HepG2 (cell line): ENCODE measurements around the gene MFRP. TPM values are rescaled to one million over a fixed set of nuclear protein-coding genes. Genes with fewer than 3 reads are reported as not detected.

Experiments
- ATAC-seq: fragments of 200-7000 bp; cut with Tn5 transposase; 3 replicates; pipeline ENCODE4 v1.9.1; 2020; ENCODE audit warnings: mild to moderate bottlenecking, moderate library complexity
- BruUV-seq: library from RNA; stranded (reverse); fragments of 400-500 nt; replicated peaks from 2 replicates; lab custom pipeline; 2021; lab: Mats Ljungman, UMichigan
- CTCF ChIA-PET: fragments of 300-600 bp; formaldehyde crosslinking; extraction: SDS; loops from one replicate; lab custom pipeline; 2021; ENCODE audit warnings: low total read pairs, inconsistent platforms, low intra/inter-chr PET ratio; lab: Yijun Ruan, JAX
- POLR2A ChIA-PET: fragments of 350-600 bp; sonication (Branson Sonifier 250); formaldehyde crosslinking; loops from one replicate; lab custom pipeline; 2020; ENCODE audit warnings: antibody characterized with exemption, inconsistent platforms; lab: Yijun Ruan, JAX
- DNase-seq: peaks from one replicate; pipeline ENCODE4 v3.0.0-alpha.2; 2015; ENCODE audit warnings: low spot score
- FAIRE-seq: peaks from 3 replicates; lab custom pipeline; 2011; peaks lifted over from hg19 to GRCh38; lab: Jason Lieb, UNC
- H2AFZ ChIP-seq: one replicate; pipeline ENCODE4 v1.6.1; 2011; ENCODE audit warnings: low read length, inconsistent platforms
- H3K27ac ChIP-seq: fragments of 300-600 bp; 3 replicates; pipeline ENCODE4 v1.8.0; 2011; ENCODE audit warnings: mixed run types, mild to moderate bottlenecking, mixed read lengths, low read length, inconsistent platforms; ENCODE audit not compliant: insufficient read depth; ENCODE audit errors: extremely low read length
- H3K27me3 ChIP-seq, 2 experiments: fragments of 200-600 bp in 1 of 2; 2 replicates in 1 of 2; 3 replicates in 1 of 2; pipeline versions ENCODE4 v1.6.0 to v1.8.0; 2011; ENCODE audit warnings: low read length in 2 of 2, mild to moderate bottlenecking in 2 of 2, moderate library complexity in 2 of 2, inconsistent platforms in 1 of 2; ENCODE audit not compliant: insufficient read depth in 2 of 2, control insufficient read depth in 1 of 2
- H3K36me3 ChIP-seq, 2 experiments: fragments of 200-600 bp in 1 of 2; replicated peaks in 1 of 2; 2 replicates in 1 of 2; 3 replicates in 1 of 2; pipeline versions ENCODE4 v1.5.1 to v1.8.0; 2011; ENCODE audit warnings: low read length in 2 of 2, inconsistent platforms in 1 of 2; ENCODE audit not compliant: insufficient read depth in 2 of 2, control insufficient read depth in 1 of 2
- H3K4me1 ChIP-seq: 2 replicates; pipeline ENCODE4 v1.5.1; 2012; ENCODE audit warnings: low read length, inconsistent platforms; ENCODE audit not compliant: insufficient read depth
- H3K4me2 ChIP-seq: 2 replicates; pipeline ENCODE4 v1.6.0; 2011; ENCODE audit warnings: low read depth, low read length, inconsistent platforms
- H3K4me3 ChIP-seq, 3 experiments: fragments of 200-600 bp in 1 of 3; sonication (generic), shearing (Covaris generic) in 1 of 3; replicated peaks in 1 of 3; 2 replicates each; pipeline ENCODE4 v1.5.1; 2011 to 2016; ENCODE audit warnings: low read length in 3 of 3, inconsistent platforms in 2 of 3, low read depth in 2 of 3, mild to moderate bottlenecking in 2 of 3, control low read depth in 1 of 3, mixed read lengths in 1 of 3; ENCODE audit not compliant: insufficient read depth in 1 of 3
- H3K79me2 ChIP-seq: one replicate; pipeline ENCODE4 v1.6.1; 2011; ENCODE audit warnings: low read length, inconsistent platforms; ENCODE audit not compliant: insufficient read depth
- H3K9ac ChIP-seq: 2 replicates; pipeline ENCODE4 v1.6.0; 2011; ENCODE audit warnings: mild to moderate bottlenecking, low read depth, low read length, inconsistent platforms; ENCODE audit not compliant: insufficient read depth
- H3K9me3 ChIP-seq: 2 replicates; pipeline ENCODE4 v1.5.1; 2012; ENCODE audit warnings: mild to moderate bottlenecking, low read length
- H4K20me1 ChIP-seq: 2 replicates; pipeline ENCODE4 v1.6.0; 2011; ENCODE audit warnings: inconsistent platforms, mild to moderate bottlenecking, low read length, moderate library complexity; ENCODE audit not compliant: insufficient read depth
- FOXM1 ChIP-seq: sonication (generic); formaldehyde crosslinking; IDR thresholded peaks from 2 replicates; pipeline ENCODE4 v1.5.0; 2020; ENCODE audit warnings: missing genetic modification reagents
- MED8 ChIP-seq: sonication (generic); formaldehyde crosslinking; IDR thresholded peaks from 2 replicates; pipeline ENCODE4 v1.8.1; 2023; ENCODE audit warnings: mild to moderate bottlenecking, missing genetic modification reagents; ENCODE audit not compliant: insufficient replicate concordance
- MYNN ChIP-seq: sonication (generic); formaldehyde crosslinking; IDR thresholded peaks from 2 replicates; pipeline ENCODE4 v1.4.0; 2020; ENCODE audit warnings: mild to moderate bottlenecking, low read depth, missing genetic modification reagents
- SCMH1 ChIP-seq: sonication (generic); formaldehyde crosslinking; IDR thresholded peaks from 2 replicates; pipeline ENCODE4 v1.9.0; 2021; ENCODE audit warnings: missing genetic modification reagents, mild to moderate bottlenecking, borderline replicate concordance
- ZFP36L2 ChIP-seq: sonication (generic); formaldehyde crosslinking; IDR thresholded peaks from 2 replicates; pipeline ENCODE4 v1.4.0; 2020; ENCODE audit warnings: missing genetic modification reagents
- ZNF138 ChIP-seq: sonication (generic); formaldehyde crosslinking; IDR thresholded peaks from 2 replicates; pipeline ENCODE4 v1.5.0; 2020; ENCODE audit warnings: mild to moderate bottlenecking, low read depth, missing genetic modification reagents
- ZNF256 ChIP-seq: sonication (generic); formaldehyde crosslinking; conservative IDR thresholded peaks from 2 replicates; pipeline ENCODE4 v1.4.0; 2020; ENCODE audit warnings: missing genetic modification reagents
- ZNF333 ChIP-seq: sonication (generic); formaldehyde crosslinking; IDR thresholded peaks from 2 replicates; pipeline ENCODE4 v1.4.0; 2020; ENCODE audit warnings: mild to moderate bottlenecking, missing genetic modification reagents, borderline replicate concordance
- ZNF570 ChIP-seq: sonication (generic); formaldehyde crosslinking; IDR thresholded peaks from 2 replicates; pipeline ENCODE4 v1.4.0; 2020; ENCODE audit warnings: mild to moderate bottlenecking, missing genetic modification reagents, borderline replicate concordance
- WGBS: methylation state at CpG from one replicate; pipeline ENCODE4 v1.1.6; 2017; ENCODE audit warnings: low lambda C conversion rate; 5-methylcytosine and 5-hydroxymethylcytosine counted together
- in situ Hi-C: cut with HindIII; loops from 2 replicates; pipeline ENCODE4 v1.10.0; 2017; ENCODE audit warnings: low pct_unique_long_range_greater_than_20kb; ENCODE audit not compliant: extremely low pct_ligation_motif_present
- intact Hi-C: fragments of 100-400 bp; cut with micrococcal nuclease; formaldehyde crosslinking; loops from one replicate; pipeline ENCODE4 v1.10.0; 2022; ENCODE audit not compliant: unreplicated experiment
- polyA plus RNA-seq, 8 experiments: library from polyadenylated mRNA; depleted of rRNA in 3 of 8; stranded (reverse) in 7 of 8; unstranded in 1 of 8; fragments of >200 nt; fragmentation: Illumina TruSeq in 4 of 8; extraction: Trizol in 4 of 8; gene quantifications; 2 replicates each; pipeline versions ENCODE4 v1.2.1 to v1.2.3, GENCODE V29; 2011 to 2016; ENCODE audit warnings: low read depth in 4 of 8, missing spikeins in 1 of 8, mixed read lengths in 1 of 8; ENCODE audit not compliant: insufficient read depth in 1 of 8
- total RNA-seq, 5 experiments: library from RNA; depleted of rRNA; stranded (reverse); fragments of >200 nt; fragmentation: Illumina TruSeq; extraction: Trizol; gene quantifications; 2 replicates each; pipeline ENCODE4 v1.2.3, GENCODE V29; 2016; ENCODE audit warnings: low read depth in 1 of 5
- TF ChIP-seq, protein P1 (sequence below), 2 experiments: fragments of 450-650 bp in 1 of 2; sonication (generic) in 1 of 2; formaldehyde crosslinking; IDR thresholded peaks; 2 replicates each; pipeline versions ENCODE4 v1.5.0 to v1.8.0; 2020 to 2022; ENCODE audit warnings: mild to moderate bottlenecking in 1 of 2, missing genetic modification reagents in 1 of 2
- TF ChIP-seq, protein P2 (sequence below): fragments of 450-650 bp; IDR thresholded peaks from 2 replicates; pipeline ENCODE4 v1.6.1; 2017
- TF ChIP-seq, protein P3 (sequence below): sonication (generic); formaldehyde crosslinking; IDR thresholded peaks from 2 replicates; pipeline ENCODE4 v1.5.1; 2020; ENCODE audit warnings: mild to moderate bottlenecking, missing genetic modification reagents, moderate library complexity
- TF ChIP-seq, protein P4 (sequence below): sonication (generic); formaldehyde crosslinking; IDR thresholded peaks from 2 replicates; pipeline ENCODE4 v1.8.1; 2023; ENCODE audit warnings: mild to moderate bottlenecking, missing genetic modification reagents

MFRP gene
- total and polyA plus RNA-seq, 2 of the 13 experiments (the other 11 are each of a cell fraction or from before 2014, with no cell fraction given) = not detected

DNA sequence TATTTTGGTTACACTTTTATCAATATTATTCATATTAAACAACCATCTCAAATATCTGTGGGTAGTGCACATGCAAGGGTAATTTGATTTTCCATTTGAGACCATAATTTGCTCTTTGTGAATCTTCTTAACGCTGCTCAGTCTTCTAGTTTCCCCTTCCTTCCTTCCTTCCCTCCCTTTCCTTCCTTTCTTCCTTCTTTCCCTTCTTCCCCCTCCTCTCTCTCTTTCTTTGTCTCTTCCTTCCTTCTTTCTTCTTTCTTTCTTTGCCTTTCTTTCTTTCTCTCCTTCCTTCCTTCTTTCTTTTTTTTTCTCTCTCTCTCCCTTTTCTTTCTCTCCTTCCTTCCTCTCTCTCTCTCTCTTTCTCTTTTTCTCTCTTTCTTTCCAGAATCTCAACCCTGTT is 16.3 kb downstream of the MFRP start:
- ChIA-PET CTCF (no interaction called here), POLR2A (no interaction called here)
- no peaks in the 10 kb centered on the region for H4K20me1 ChIP-seq
- H3K4me3 ChIP-seq = no peak overlapping the region
- no peak overlapping the region for H2AFZ ChIP-seq
- intact Hi-C loops (loop anchor here (5.0 kb wide), 1 partner anchor 142 kb away; no protein-coding TSS in a partner anchor), in situ Hi-C loops (loop anchor here (10.0 kb wide), 1 partner anchor 145 kb away; no protein-coding TSS in a partner anchor)
- no peak overlapping the region for H3K9ac ChIP-seq
- no peak overlapping the region for H3K4me2 ChIP-seq
- no peak for ATAC-seq
- BruUV-seq = no TSS peak
- no peak overlapping the region for H3K27ac ChIP-seq
- no peaks in the 10 kb centered on the region for H3K36me3 ChIP-seq
- no peak for FAIRE-seq
- peaks cover 7% of the 10 kb centered on the region for H3K79me2 ChIP-seq
- 5% methylated on average over 1 of the region's 1 CpG for WGBS
- H3K4me1 ChIP-seq = peaks cover 18% of the 10 kb centered on the region
- H3K9me3 ChIP-seq = no peaks in the 10 kb centered on the region
- DNase-seq = no peak
- H3K27me3 ChIP-seq = no peaks in the 10 kb centered on the region; a peak in 1 of 5 replicates
- TF ChIP-seq FOXM1 (CRISPR knock-in tag) (no peak), ZNF333 (no peak), MYNN (CRISPR knock-in tag) (no peak)

DNA sequence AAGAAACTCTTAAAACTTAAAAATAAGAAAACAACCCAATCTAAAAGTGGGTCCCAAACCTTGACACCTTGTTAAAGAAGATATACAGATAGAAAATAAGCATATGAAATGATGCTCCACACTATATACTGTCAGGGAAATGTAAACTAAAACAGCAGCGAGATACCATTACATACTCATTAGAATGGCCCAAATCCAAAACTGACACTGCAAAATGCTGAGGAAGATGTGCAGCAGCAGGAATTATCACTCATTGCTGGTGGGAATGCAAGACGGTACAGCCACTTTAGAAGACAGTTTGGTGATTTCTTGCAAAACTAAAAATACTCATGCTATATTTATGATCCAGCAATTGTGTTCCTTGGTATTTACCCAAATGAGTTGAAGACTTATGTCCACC is 17.2 kb downstream of the MFRP start:
- no peak overlapping the region for H3K9ac ChIP-seq
- no peak overlapping the region for H3K27ac ChIP-seq
- no peak overlapping the region for H2AFZ ChIP-seq
- intact Hi-C loops = loop anchor here (10.0 kb wide), 1 partner anchor 125 kb away; the partner anchor contains the start of gene CBL
- H3K4me2 ChIP-seq = no peak overlapping the region
- ChIA-PET POLR2A (interaction anchor here (0.7 kb wide), 1 partner anchor 1392 kb away, joined by 3 read pairs; no protein-coding TSS in a partner anchor), CTCF (no interaction called here)
- H4K20me1 ChIP-seq = no peaks in the 10 kb centered on the region
- H3K36me3 ChIP-seq = no peaks in the 10 kb centered on the region
- no peaks in the 10 kb centered on the region; a peak in 1 of 5 replicates for H3K27me3 ChIP-seq
- no peak for ATAC-seq
- H3K4me1 ChIP-seq = peaks cover 16% of the 10 kb centered on the region; the same call in 1 of the 2 replicates
- no peak for DNase-seq
- no peaks in the 10 kb centered on the region for H3K79me2 ChIP-seq
- no peaks in the 10 kb centered on the region for H3K9me3 ChIP-seq
- no peak overlapping the region for H3K4me3 ChIP-seq
- no TSS peak for BruUV-seq
- no peak for FAIRE-seq
- in situ Hi-C loops = no loop called here
- 8% methylated on average over 2 of the region's 2 CpGs for WGBS
- TF ChIP-seq ZFP36L2 (no peak), ZNF570 (CRISPR knock-in tag) (no peak), ZNF138 (CRISPR knock-in tag) (no peak), SCMH1 (no peak), ZNF256 (no peak), MED8 (CRISPR knock-in tag) (no peak)
- TF ChIP-seq, protein P1, sequence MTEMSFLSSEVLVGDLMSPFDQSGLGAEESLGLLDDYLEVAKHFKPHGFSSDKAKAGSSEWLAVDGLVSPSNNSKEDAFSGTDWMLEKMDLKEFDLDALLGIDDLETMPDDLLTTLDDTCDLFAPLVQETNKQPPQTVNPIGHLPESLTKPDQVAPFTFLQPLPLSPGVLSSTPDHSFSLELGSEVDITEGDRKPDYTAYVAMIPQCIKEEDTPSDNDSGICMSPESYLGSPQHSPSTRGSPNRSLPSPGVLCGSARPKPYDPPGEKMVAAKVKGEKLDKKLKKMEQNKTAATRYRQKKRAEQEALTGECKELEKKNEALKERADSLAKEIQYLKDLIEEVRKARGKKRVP (CRISPR knock-in tag; IDR thresholded peaks at IDR 0.05) = no peak
- TF ChIP-seq, protein P2, sequence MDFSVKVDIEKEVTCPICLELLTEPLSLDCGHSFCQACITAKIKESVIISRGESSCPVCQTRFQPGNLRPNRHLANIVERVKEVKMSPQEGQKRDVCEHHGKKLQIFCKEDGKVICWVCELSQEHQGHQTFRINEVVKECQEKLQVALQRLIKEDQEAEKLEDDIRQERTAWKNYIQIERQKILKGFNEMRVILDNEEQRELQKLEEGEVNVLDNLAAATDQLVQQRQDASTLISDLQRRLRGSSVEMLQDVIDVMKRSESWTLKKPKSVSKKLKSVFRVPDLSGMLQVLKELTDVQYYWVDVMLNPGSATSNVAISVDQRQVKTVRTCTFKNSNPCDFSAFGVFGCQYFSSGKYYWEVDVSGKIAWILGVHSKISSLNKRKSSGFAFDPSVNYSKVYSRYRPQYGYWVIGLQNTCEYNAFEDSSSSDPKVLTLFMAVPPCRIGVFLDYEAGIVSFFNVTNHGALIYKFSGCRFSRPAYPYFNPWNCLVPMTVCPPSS = no peak
- TF ChIP-seq, protein P3, sequence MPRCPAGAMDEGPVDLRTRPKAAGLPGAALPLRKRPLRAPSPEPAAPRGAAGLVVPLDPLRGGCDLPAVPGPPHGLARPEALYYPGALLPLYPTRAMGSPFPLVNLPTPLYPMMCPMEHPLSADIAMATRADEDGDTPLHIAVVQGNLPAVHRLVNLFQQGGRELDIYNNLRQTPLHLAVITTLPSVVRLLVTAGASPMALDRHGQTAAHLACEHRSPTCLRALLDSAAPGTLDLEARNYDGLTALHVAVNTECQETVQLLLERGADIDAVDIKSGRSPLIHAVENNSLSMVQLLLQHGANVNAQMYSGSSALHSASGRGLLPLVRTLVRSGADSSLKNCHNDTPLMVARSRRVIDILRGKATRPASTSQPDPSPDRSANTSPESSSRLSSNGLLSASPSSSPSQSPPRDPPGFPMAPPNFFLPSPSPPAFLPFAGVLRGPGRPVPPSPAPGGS (CRISPR knock-in tag) = no peak
- TF ChIP-seq, protein P4, sequence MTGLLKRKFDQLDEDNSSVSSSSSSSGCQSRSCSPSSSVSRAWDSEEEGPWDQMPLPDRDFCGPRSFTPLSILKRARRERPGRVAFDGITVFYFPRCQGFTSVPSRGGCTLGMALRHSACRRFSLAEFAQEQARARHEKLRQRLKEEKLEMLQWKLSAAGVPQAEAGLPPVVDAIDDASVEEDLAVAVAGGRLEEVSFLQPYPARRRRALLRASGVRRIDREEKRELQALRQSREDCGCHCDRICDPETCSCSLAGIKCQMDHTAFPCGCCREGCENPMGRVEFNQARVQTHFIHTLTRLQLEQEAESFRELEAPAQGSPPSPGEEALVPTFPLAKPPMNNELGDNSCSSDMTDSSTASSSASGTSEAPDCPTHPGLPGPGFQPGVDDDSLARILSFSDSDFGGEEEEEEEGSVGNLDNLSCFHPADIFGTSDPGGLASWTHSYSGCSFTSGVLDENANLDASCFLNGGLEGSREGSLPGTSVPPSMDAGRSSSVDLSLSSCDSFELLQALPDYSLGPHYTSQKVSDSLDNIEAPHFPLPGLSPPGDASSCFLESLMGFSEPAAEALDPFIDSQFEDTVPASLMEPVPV = no peak
